Middle frontal gyrus (tissue), 1 donor: ENCODE data around the gene RPS6KA5.
"Not testable (repeated sequence)": the region's sequence is repeated elsewhere in the genome, so short reads cannot be mapped to it uniquely, and the experiment has no call there.

Experiments used
- DNase-seq: peaks from one replicate; pipeline ENCODE4 v3.0.0-alpha.2; 2015; ENCODE audit warnings: low spot score; ENCODE audit errors: extremely low spot score

The RPS6KA5 gene

GRCh38 chr14:90940318-90940962, 120.0 kb downstream of the RPS6KA5 start:
- no peak for DNase-seq

- not testable (repeated sequence) for DNase-seq
Observed at GRCh38 chr14:90939252-90939795, 121.1 kb downstream of the RPS6KA5 start.

GRCh38 chr14:90938615-90939014, 121.8 kb downstream of the RPS6KA5 start:
- DNase-seq = no peak

GRCh38 chr14:90936757-90937440, 123.5 kb downstream of the RPS6KA5 start:
- DNase-seq = no peak

GRCh38 chr14:90924621-90925340, 135.7 kb downstream of the RPS6KA5 start:
- DNase-seq = no peak

- no peak for DNase-seq
Observed at GRCh38 chr14:90922141-90922540, 138.3 kb downstream of the RPS6KA5 start.

- no peak for DNase-seq
Observed at GRCh38 chr14:90911121-90911520, 149.3 kb downstream of the RPS6KA5 start.

- no peak for DNase-seq
Observed at GRCh38 chr14:90907178-90907577, 153.3 kb downstream of the RPS6KA5 start.

GRCh38 chr14:90905531-90905930, 154.9 kb downstream of the RPS6KA5 start:
- DNase-seq = no peak

GRCh38 chr14:90903101-90903500, 157.3 kb downstream of the RPS6KA5 start:
- DNase-seq = peak; percentile 63

GRCh38 chr14:90900476-90901083, 159.9 kb downstream of the RPS6KA5 start:
- no peak for DNase-seq

GRCh38 chr14:90897022-90897421, 163.4 kb downstream of the RPS6KA5 start:
- no peak for DNase-seq

GRCh38 chr14:90894241-90894640, 166.2 kb downstream of the RPS6KA5 start:
- DNase-seq = peak; percentile 25

GRCh38 chr14:90893510-90893909, 166.9 kb downstream of the RPS6KA5 start:
- DNase-seq = no peak

- peak; percentile 9 for DNase-seq
Observed at GRCh38 chr14:90892970-90893369, 167.5 kb downstream of the RPS6KA5 start.

- DNase-seq = no peak
Observed at GRCh38 chr14:90891326-90891725, 169.1 kb downstream of the RPS6KA5 start.

- DNase-seq = no peak
Observed at GRCh38 chr14:90890322-90891020, 170.0 kb downstream of the RPS6KA5 start.

GRCh38 chr14:90886297-90886815, 174.1 kb downstream of the RPS6KA5 start:
- no peak for DNase-seq

- no peak for DNase-seq
Observed at GRCh38 chr14:90883782-90884181, 176.7 kb downstream of the RPS6KA5 start.

- no peak for DNase-seq
Observed at GRCh38 chr14:90883197-90883596, 177.2 kb downstream of the RPS6KA5 start.

GRCh38 chr14:90880282-90880681, 180.2 kb downstream of the RPS6KA5 start:
- no peak for DNase-seq
